Cardiac muscle cell (in vitro differentiated cells and primary cell): ENCODE measurements around the gene CRELD2. TPM values are rescaled to one million over a fixed set of nuclear protein-coding genes. Genes with fewer than 3 reads are reported as not detected.

Source experiments
- DNase-seq, 2 donors: peaks; one replicate each; pipeline versions ENCODE4 v3.0.0 to v3.0.0-alpha.2; 2010 to 2017; ENCODE audit warnings: low read depth in 1 of 2, low spot score in 1 of 2
- H3K27ac ChIP-seq: fragments of 200-600 bp; sonication (generic); 2 replicates; pipeline ENCODE4 v1.5.1; 2016
- H3K27me3 ChIP-seq: fragments of 200-600 bp; sonication (generic); 2 replicates; pipeline ENCODE4 v1.6.0; 2016; ENCODE audit warnings: control low read depth
- H3K36me3 ChIP-seq: fragments of 200-600 bp; sonication (generic); 2 replicates; pipeline ENCODE4 v1.5.1; 2016; ENCODE audit warnings: control low read depth
- H3K4me1 ChIP-seq: fragments of 200-600 bp; sonication (generic); 2 replicates; pipeline ENCODE4 v1.8.1; 2017; ENCODE audit warnings: low read depth, mild to moderate bottlenecking, mixed run types
- H3K4me3 ChIP-seq: fragments of 200-600 bp; sonication (generic); 2 replicates; pipeline ENCODE4 v1.5.1; 2016; ENCODE audit warnings: mild to moderate bottlenecking
- H3K9me3 ChIP-seq: fragments of 200-600 bp; sonication (generic); 2 replicates; pipeline ENCODE4 v1.5.1; 2017; ENCODE audit warnings: low read depth, mild to moderate bottlenecking, control low read depth
- polyA plus RNA-seq: library from polyadenylated mRNA; unstranded; fragments of >200 nt; fragmentation: Nextera tagmentation; extraction: Ambion mirVana; gene quantifications from 2 replicates; pipeline ENCODE4 v1.2.1, GENCODE V29; 2016
- total RNA-seq: library from RNA; depleted of rRNA; stranded (reverse); fragments of >200 nt; gene quantifications from 2 replicates; pipeline ENCODE4 v1.2.3, GENCODE V29; 2016
- TF ChIP-seq, protein P1 (sequence below): IDR thresholded peaks from 2 replicates; pipeline ENCODE4 v1.5.1; 2012; ENCODE audit warnings: low read depth, mild to moderate bottlenecking, low read length

The CRELD2 gene
- total and polyA plus RNA-seq, 2 experiments from 2014 or later = 36.0 to 112 TPM

DNA sequence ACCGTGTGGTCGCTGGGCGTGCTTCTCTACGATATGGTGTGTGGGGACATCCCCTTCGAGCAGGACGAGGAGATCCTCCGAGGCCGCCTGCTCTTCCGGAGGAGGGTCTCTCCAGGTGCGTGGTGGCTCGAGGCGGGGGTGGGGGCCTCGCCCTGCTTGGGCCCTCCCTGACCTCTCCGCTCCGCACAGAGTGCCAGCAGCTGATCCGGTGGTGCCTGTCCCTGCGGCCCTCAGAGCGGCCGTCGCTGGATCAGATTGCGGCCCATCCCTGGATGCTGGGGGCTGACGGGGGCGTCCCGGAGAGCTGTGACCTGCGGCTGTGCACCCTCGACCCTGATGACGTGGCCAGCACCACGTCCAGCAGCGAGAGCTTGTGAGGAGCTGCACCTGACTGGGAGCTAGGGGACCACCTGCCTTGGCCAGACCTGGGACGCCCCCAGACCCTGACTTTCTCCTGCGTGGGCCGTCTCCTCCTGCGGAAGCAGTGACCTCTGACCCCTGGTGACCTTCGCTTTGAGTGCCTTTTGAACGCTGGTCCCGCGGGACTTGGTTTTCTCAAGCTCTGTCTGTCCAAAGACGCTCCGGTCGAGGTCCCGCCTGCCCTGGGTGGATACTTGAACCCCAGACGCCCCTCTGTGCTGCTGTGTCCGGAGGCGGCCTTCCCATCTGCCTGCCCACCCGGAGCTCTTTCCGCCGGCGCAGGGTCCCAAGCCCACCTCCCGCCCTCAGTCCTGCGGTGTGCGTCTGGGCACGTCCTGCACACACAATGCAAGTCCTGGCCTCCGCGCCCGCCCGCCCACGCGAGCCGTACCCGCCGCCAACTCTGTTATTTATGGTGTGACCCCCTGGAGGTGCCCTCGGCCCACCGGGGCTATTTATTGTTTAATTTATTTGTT is 44.6 kb downstream of the CRELD2 start:
- TF ChIP-seq, protein P1, sequence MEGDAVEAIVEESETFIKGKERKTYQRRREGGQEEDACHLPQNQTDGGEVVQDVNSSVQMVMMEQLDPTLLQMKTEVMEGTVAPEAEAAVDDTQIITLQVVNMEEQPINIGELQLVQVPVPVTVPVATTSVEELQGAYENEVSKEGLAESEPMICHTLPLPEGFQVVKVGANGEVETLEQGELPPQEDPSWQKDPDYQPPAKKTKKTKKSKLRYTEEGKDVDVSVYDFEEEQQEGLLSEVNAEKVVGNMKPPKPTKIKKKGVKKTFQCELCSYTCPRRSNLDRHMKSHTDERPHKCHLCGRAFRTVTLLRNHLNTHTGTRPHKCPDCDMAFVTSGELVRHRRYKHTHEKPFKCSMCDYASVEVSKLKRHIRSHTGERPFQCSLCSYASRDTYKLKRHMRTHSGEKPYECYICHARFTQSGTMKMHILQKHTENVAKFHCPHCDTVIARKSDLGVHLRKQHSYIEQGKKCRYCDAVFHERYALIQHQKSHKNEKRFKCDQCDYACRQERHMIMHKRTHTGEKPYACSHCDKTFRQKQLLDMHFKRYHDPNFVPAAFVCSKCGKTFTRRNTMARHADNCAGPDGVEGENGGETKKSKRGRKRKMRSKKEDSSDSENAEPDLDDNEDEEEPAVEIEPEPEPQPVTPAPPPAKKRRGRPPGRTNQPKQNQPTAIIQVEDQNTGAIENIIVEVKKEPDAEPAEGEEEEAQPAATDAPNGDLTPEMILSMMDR = no peak
- H3K36me3 ChIP-seq = peaks cover 11% of the 10 kb centered on the region
- no peak overlapping the region for H3K4me3 ChIP-seq
- H3K27ac ChIP-seq = peak overlapping the region; percentile 7
- no peaks in the 10 kb centered on the region for H3K9me3 ChIP-seq
- peaks cover 36% of the 10 kb centered on the region for H3K4me1 ChIP-seq
- no peaks in the 10 kb centered on the region for H3K27me3 ChIP-seq
- DNase-seq = no peak

DNA sequence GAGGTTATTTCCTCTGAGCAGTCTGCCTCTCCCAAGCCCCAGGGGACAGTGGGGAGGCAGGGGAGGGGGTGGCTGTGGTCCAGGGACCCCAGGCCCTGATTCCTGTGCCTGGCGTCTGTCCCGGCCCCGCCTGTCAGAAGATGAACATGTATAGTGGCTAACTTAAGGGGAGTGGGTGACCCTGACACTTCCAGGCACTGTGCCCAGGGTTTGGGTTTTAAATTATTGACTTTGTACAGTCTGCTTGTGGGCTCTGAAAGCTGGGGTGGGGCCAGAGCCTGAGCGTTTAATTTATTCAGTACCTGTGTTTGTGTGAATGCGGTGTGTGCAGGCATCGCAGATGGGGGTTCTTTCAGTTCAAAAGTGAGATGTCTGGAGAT is 45.2 kb downstream of the CRELD2 start:
- Histone ChIP-seq H3K27ac (no peak overlapping the region), H3K4me3 (no peak overlapping the region), H3K9me3 (no peaks in the 10 kb centered on the region), H3K4me1 (peaks cover 36% of the 10 kb centered on the region), H3K36me3 (peaks cover 11% of the 10 kb centered on the region), H3K27me3 (no peaks in the 10 kb centered on the region)
- DNase-seq = no peak
- TF ChIP-seq, protein P1 = no peak

DNA sequence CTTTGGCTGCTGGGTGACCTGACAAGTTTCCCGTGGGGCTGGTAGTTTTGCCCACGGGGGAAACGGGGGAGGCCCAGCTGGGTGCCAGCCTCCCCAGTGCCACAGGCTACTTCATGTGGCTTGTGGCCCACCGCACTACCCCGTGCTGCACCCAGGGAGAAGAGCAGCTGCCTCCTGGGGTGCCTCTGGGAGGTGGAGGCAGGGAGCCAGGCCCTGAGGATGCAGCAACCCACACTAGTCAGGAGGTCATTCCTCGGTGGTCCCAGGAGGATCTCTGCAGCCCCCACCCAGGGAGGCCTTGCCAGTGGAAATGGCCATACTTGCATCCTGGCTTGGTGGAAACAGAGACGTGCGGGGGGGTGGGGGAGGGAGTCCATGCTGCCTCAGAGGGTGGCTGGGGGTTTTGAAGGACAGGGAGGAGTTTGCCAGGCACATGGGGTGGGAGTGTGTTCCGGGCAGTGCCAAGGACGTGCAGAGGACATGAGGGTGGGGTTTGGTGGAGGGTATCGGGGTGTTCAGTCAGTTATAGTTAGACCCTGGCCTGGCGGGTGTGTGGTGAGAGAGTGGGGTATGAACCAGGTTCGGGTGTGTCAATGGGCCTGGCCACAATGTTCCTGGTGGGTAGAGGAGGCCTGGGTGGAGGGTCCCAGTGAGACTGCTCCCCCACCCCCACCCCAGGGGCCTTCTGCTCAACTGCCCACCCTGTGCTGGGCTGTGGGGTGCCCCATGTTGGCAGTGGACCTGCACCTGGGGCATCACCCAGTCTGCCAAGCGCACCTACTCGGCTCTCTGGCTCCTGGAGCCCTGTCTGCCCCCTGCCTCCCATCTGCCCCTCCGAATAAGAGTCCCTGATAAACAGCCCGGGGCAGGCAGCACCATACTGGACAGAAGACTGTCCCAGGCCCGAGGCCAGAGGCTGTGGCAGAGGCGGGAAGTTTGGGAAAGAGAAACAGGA is 46.0 kb downstream of the CRELD2 start:
- H3K4me1 ChIP-seq = peaks cover 35% of the 10 kb centered on the region
- TF ChIP-seq, protein P1 = no peak
- no peaks in the 10 kb centered on the region for H3K27me3 ChIP-seq
- H3K36me3 ChIP-seq = peaks cover 11% of the 10 kb centered on the region
- DNase-seq = no peak
- H3K9me3 ChIP-seq = no peaks in the 10 kb centered on the region
- H3K27ac ChIP-seq = peak overlapping the region; percentile 94
- no peak overlapping the region for H3K4me3 ChIP-seq

DNA sequence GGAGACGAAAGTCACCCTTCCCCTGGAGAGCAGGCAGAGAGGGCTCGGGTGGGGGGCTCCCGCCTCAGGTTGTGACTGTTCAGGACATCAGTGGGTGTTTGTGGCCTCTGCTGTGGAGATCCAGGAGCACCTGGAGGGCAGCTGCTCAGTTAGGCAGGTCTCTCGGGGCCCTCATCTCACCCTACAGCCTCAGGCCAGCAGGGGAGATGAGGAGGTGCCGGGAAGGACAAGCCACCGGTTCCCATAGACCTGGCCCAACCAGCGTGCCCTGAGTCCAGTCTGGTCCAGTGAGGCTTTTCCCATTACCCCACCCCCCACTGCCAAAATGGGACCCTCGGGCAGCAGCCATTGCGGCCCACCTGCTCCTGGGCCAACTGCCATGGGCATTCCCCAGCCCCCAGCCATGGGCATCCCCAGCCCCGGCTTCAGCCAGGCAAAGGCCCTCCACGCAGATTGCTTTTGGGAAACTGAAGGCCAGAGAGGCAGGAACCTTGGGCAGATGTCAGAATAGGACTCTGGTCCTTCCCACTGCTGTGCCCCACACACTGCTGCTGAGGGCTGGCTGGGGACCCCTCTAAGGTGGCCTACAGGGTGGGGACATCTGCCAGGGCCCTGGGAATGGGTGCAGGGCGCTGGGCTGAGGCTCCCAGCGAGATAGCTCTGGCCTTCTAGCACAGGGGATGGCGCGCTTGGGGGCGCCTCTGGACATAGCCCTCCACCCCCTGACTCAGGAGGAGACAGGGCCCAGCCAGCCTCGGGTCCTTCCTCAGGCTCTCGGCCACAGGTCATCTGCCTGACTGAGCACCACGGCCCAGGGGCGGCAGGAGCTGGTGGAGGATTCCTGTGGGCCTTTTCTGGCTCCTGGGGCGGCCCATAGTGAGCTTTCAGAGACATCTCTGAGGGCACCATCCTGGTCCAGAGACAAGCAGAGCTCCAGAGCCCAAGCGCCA is 46.9 kb downstream of the CRELD2 start:
- TF ChIP-seq, protein P1 = no peak
- Histone ChIP-seq H3K27ac (peak overlapping the region; percentile 94), H3K27me3 (no peaks in the 10 kb centered on the region), H3K36me3 (peaks cover 11% of the 10 kb centered on the region), H3K9me3 (no peaks in the 10 kb centered on the region), H3K4me1 (peaks cover 29% of the 10 kb centered on the region), H3K4me3 (no peak overlapping the region)
- DNase-seq = no peak
